ENCODE data around the gene C11orf91.

C11orf91 gene

DNA sequence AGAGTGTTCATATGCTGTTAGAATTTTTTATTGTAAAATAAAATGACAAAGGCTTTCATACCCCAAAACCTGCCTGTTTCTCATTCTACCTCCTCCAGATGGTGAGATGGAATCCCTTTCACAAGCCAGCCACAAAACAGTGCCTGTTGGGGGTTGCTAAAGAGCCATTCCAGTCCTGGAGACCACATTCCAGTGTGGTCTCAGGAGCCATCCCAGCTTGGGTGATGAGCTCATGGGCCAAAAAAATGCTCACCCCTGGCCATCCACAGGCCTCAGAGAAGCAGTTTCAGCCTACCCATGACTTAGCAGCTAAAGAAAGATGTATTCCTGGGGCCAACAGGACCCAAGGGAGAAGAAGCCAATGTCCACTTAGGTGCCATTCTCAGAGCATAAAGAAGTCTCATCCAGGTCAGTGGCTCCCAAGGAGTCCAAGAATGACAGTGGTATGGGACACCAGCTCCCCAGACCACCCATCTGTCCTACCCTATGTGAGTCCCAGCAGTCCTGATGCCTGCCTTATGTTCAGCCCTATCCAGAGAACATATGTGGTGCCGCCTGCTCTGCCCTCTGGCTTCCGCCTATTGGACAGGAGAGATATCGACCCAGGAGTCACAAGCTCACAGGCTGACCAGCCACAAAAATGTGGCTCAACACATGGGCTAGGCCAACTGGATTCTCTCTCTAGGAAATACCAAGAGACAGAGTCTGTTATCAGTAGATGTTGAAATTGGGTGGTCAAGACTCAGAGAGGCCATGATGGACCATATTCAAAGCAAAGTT, 26.4 kb downstream of the C11orf91 start:
- Mint-ChIP-seq H3K36me3 (ENCODE audit: low read depth) (peaks cover 5% of the 10 kb centered on the region), H3K27me3 (ENCODE audit: low read depth, poor library complexity) (peaks cover 12% of the 10 kb centered on the region), H3K4me3 (no peak overlapping the region), H3K4me1 (no peaks in the 10 kb centered on the region), H3K9me3 (peaks cover 20% of the 10 kb centered on the region), H3K27ac (no peak overlapping the region)
- no peak for DNase-seq
- TF ChIP-seq CTCF (IDR thresholded peaks at IDR 0.05) = no peak

DNA sequence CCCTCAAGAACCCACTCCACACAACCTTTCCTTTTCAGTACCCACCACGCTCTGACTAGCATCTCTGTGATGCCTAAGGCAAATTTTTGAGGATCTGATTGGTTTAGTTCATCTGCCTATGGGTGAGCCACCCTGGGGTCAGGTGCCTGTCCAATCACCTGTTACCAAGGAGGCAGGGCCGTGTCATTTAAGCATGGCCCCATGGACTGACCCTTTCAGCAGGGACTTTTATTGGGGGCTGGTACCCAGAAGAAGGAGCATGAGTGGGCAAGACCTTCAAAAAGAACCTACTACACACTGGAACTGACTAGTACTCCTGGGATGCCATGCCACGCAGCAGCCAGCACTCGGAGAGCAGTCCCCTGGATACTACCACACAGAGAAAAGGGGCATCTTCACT, 28.4 kb downstream of the C11orf91 start:
- peaks cover 14% of the 10 kb centered on the region for H3K27me3 Mint-ChIP-seq (ENCODE audit: low read depth, poor library complexity)
- no peak overlapping the region for H3K4me3 Mint-ChIP-seq
- peaks cover 2% of the 10 kb centered on the region for H3K9me3 Mint-ChIP-seq
- H3K4me1 Mint-ChIP-seq = no peaks in the 10 kb centered on the region
- H3K27ac Mint-ChIP-seq = no peak overlapping the region
- TF ChIP-seq CTCF (IDR thresholded peaks at IDR 0.05) = no peak
- DNase-seq = no peak
- peaks cover 13% of the 10 kb centered on the region for H3K36me3 Mint-ChIP-seq (ENCODE audit: low read depth)

- H3K27me3 Mint-ChIP-seq (ENCODE audit: low read depth, poor library complexity) = peaks cover 9% of the 10 kb centered on the region
- H3K36me3 Mint-ChIP-seq (ENCODE audit: low read depth) = peaks cover 18% of the 10 kb centered on the region
- H3K9me3 Mint-ChIP-seq = no peaks in the 10 kb centered on the region
- no peak for TF ChIP-seq CTCF (IDR thresholded peaks at IDR 0.05)
- no peak overlapping the region for H3K4me3 Mint-ChIP-seq
- H3K27ac Mint-ChIP-seq = no peak overlapping the region
- no peak for DNase-seq
- H3K4me1 Mint-ChIP-seq = no peaks in the 10 kb centered on the region
Observed at GRCh38 chr11:33670250-33671011, 30.2 kb downstream of the C11orf91 start.

GRCh38 chr11:33669598-33670249, 30.9 kb downstream of the C11orf91 start:
- no peak for TF ChIP-seq CTCF (IDR thresholded peaks at IDR 0.05)
- peaks cover 23% of the 10 kb centered on the region for H3K36me3 Mint-ChIP-seq (ENCODE audit: low read depth)
- no peaks in the 10 kb centered on the region for H3K4me1 Mint-ChIP-seq
- H3K9me3 Mint-ChIP-seq = no peaks in the 10 kb centered on the region
- no peak for DNase-seq
- peaks cover 5% of the 10 kb centered on the region for H3K27me3 Mint-ChIP-seq (ENCODE audit: low read depth, poor library complexity)
- H3K27ac Mint-ChIP-seq = no peak overlapping the region
- no peak overlapping the region for H3K4me3 Mint-ChIP-seq

GRCh38 chr11:33668951-33669596, 31.6 kb downstream of the C11orf91 start:
- Mint-ChIP-seq H3K4me3 (no peak overlapping the region), H3K36me3 (ENCODE audit: low read depth) (peaks cover 29% of the 10 kb centered on the region)

More at GRCh38 chr11:33668951-33669596, 31.6 kb downstream of the C11orf91 start:
- Mint-ChIP-seq H3K4me1 (no peaks in the 10 kb centered on the region), H3K27me3 (ENCODE audit: low read depth, poor library complexity) (peaks cover 8% of the 10 kb centered on the region), H3K27ac (no peak overlapping the region), H3K9me3 (no peaks in the 10 kb centered on the region)
- DNase-seq = no peak
- TF ChIP-seq CTCF (IDR thresholded peaks at IDR 0.05) = no peak

Measured in nephron progenitor cell (in vitro differentiated cells).